CD14-positive monocyte (primary cell): ENCODE data around the gene HORMAD2. TPM values are rescaled to one million over a fixed set of nuclear protein-coding genes. Genes with fewer than 3 reads are reported as not detected.
A peak's percentile ranks its signal among the peaks of the same experiment; 100 is the strongest.

ENCODE experiments used
- DNase-seq, 3 donors: peaks; one replicate each; pipeline ENCODE4 v3.0.0-alpha.2; 2011 to 2022
- H2AFZ ChIP-seq: 2 replicates; pipeline ENCODE4 v1.6.0; 2012; ENCODE audit warnings: mild to moderate bottlenecking, low read depth, low read length, inconsistent platforms; ENCODE audit not compliant: insufficient read depth, poor library complexity, severe bottlenecking
- H3K27ac ChIP-seq, 2 donors: 1 replicate in 1 of 2; 2 replicates in 1 of 2; pipeline ENCODE4 v1.5.1; 2012 to 2013; ENCODE audit warnings: low read length in 2 of 2, control low read depth in 1 of 2, inconsistent platforms in 1 of 2, low read depth in 1 of 2, mild to moderate bottlenecking in 1 of 2
- H3K27me3 ChIP-seq, 2 donors: one replicate each; pipeline versions ENCODE4 v1.6.0 to v1.6.1; 2011 to 2013; ENCODE audit warnings: low read length in 2 of 2; ENCODE audit not compliant: control insufficient read depth in 2 of 2, insufficient read depth in 2 of 2
- H3K36me3 ChIP-seq, 2 donors: replicated peaks in 1 of 2; 1 replicate in 1 of 2; 2 replicates in 1 of 2; pipeline versions ENCODE4 v1.5.1 to v1.6.1; 2012 to 2013; ENCODE audit warnings: low read length in 2 of 2, control low read depth in 1 of 2, inconsistent platforms in 1 of 2, mild to moderate bottlenecking in 1 of 2; ENCODE audit not compliant: insufficient read depth in 2 of 2, control insufficient read depth in 1 of 2
- H3K4me1 ChIP-seq, 2 donors: 1 replicate in 1 of 2; 2 replicates in 1 of 2; pipeline versions ENCODE4 v1.5.1 to v1.6.1; 2012 to 2013; ENCODE audit warnings: low read length in 2 of 2, control low read depth in 1 of 2, inconsistent platforms in 1 of 2, mild to moderate bottlenecking in 1 of 2, moderate library complexity in 1 of 2; ENCODE audit not compliant: insufficient read depth in 2 of 2, control insufficient read depth in 1 of 2
- H3K4me2 ChIP-seq: replicated peaks from 2 replicates; pipeline ENCODE3; 2012; ENCODE audit warnings: low read length, moderate library complexity, mild to moderate bottlenecking; ENCODE audit not compliant: poor library complexity, severe bottlenecking; ENCODE audit errors: extremely low read depth
- H3K4me3 ChIP-seq, 3 experiments: fragments of 200-600 bp in 1 of 3; sonication (generic) in 1 of 3; replicated peaks in 1 of 3; 1 replicate in 2 of 3; 2 replicates in 1 of 3; pipeline ENCODE4 v1.5.1; 2011 to 2013; ENCODE audit warnings: low read length in 3 of 3, mild to moderate bottlenecking in 3 of 3, control low read depth in 2 of 3, low read depth in 2 of 3, inconsistent platforms in 1 of 3, moderate library complexity in 1 of 3
- H3K79me2 ChIP-seq: 2 replicates; pipeline ENCODE4 v1.6.0; 2012; ENCODE audit warnings: mild to moderate bottlenecking, control low read depth, inconsistent platforms, low read length, moderate library complexity; ENCODE audit not compliant: insufficient read depth
- H3K9ac ChIP-seq: 2 replicates; pipeline ENCODE4 v1.6.0; 2017; ENCODE audit warnings: low read length, mild to moderate bottlenecking; ENCODE audit not compliant: insufficient read depth, poor library complexity, severe bottlenecking
- H3K9me3 ChIP-seq, 2 donors: replicated peaks in 1 of 2; 1 replicate in 1 of 2; 2 replicates in 1 of 2; pipeline versions ENCODE4 v1.5.1 to v1.6.1; 2012 to 2013; ENCODE audit warnings: low read length in 2 of 2, control low read depth in 1 of 2; ENCODE audit not compliant: control insufficient read depth in 1 of 2, insufficient read depth in 1 of 2
- H4K20me1 ChIP-seq: 2 replicates; pipeline ENCODE4 v1.6.0; 2012; ENCODE audit warnings: mild to moderate bottlenecking, low read length, control low read depth, moderate library complexity; ENCODE audit not compliant: insufficient read depth
- H3K27ac Mint-ChIP-seq, 7 donors: one replicate each; pipeline ENCODE4 v1.8.0; 2020; ENCODE audit warnings: mild to moderate bottlenecking in 7 of 7, mixed read lengths in 7 of 7, moderate library complexity in 6 of 7, inconsistent platforms in 2 of 7
- H3K27me3 Mint-ChIP-seq, 3 donors: one replicate each; pipeline ENCODE4 v1.8.0; 2021 to 2022; ENCODE audit warnings: low read depth in 3 of 3, mild to moderate bottlenecking in 3 of 3, mixed read lengths in 3 of 3, moderate library complexity in 3 of 3, inconsistent platforms in 1 of 3
- H3K36me3 Mint-ChIP-seq, 2 donors: one replicate each; pipeline ENCODE4 v1.8.0; 2020; ENCODE audit warnings: mixed read lengths in 2 of 2, inconsistent platforms in 1 of 2, mild to moderate bottlenecking in 1 of 2
- H3K4me1 Mint-ChIP-seq: one replicate; pipeline ENCODE4 v1.8.0; 2020; ENCODE audit warnings: mild to moderate bottlenecking, mixed read lengths
- H3K4me3 Mint-ChIP-seq, 2 donors: one replicate each; pipeline ENCODE4 v1.8.0; 2020; ENCODE audit warnings: mild to moderate bottlenecking in 2 of 2, mixed read lengths in 2 of 2, moderate library complexity in 1 of 2
- H3K9me3 Mint-ChIP-seq, 7 donors: one replicate each; pipeline ENCODE4 v1.8.0; 2020 to 2022; ENCODE audit warnings: mixed read lengths in 7 of 7, mild to moderate bottlenecking in 6 of 7, moderate library complexity in 6 of 7, inconsistent platforms in 2 of 7
- WGBS: methylation state at CpG from one replicate; pipeline ENCODE4 v1.1.5; 2013; ENCODE audit warnings: missing lambda C conversion rate; ENCODE audit not compliant: insufficient coverage; 5-methylcytosine and 5-hydroxymethylcytosine counted together
- intact Hi-C, 2 donors: fragments of 100-400 bp; cut with micrococcal nuclease; formaldehyde crosslinking; loops; one replicate each; pipeline versions ENCODE4 v1.15.0 to v1.15.1; 2023
- polyA plus RNA-seq, 3 donors: library from polyadenylated mRNA; depleted of rRNA in 1 of 3; unstranded in 2 of 3; stranded (reverse) in 1 of 3; fragments of 300-500 nt in 2 of 3; fragments of >200 nt in 1 of 3; fragmentation: Illumina TruSeq in 2 of 3; gene quantifications; 1 replicate in 2 of 3; 2 replicates in 1 of 3; pipeline ENCODE4 v1.2.3, GENCODE V29; 2012 to 2021
- TF ChIP-seq, protein P1 (sequence below): fragments of 200-600 bp; IDR thresholded peaks from one replicate; pipeline ENCODE4 v1.8.0; 2022; ENCODE audit warnings: antibody characterized with exemption, mild to moderate bottlenecking

The HORMAD2 gene
- polyA plus RNA-seq, 3 donors = not detected

- Mint-ChIP-seq H3K36me3 (no peaks in the 10 kb centered on the region), H3K27ac (peak overlapping the region in 1 of 7 donors; percentile 27), H3K4me3 (no peak overlapping the region), H3K27me3 (peaks cover 1 to 4% (median 4%) of the 10 kb centered on the region in 3 donors), H3K4me1 (peaks cover 29% of the 10 kb centered on the region), H3K9me3 (no peaks in the 10 kb centered on the region)
- no peak for DNase-seq
- Histone ChIP-seq H3K36me3 (no peaks in the 10 kb centered on the region), H2AFZ (no peak overlapping the region), H3K9ac (no peak overlapping the region), H3K27me3 (no peaks in the 10 kb centered on the region), H3K4me2 (no peak overlapping the region), H3K27ac (no peak overlapping the region), H3K9me3 (no peaks in the 10 kb centered on the region), H3K4me1 (peaks cover 8 to 17% of the 10 kb centered on the region in 2 donors), H3K79me2 (no peaks in the 10 kb centered on the region), H3K4me3 (no peak overlapping the region), H4K20me1 (no peaks in the 10 kb centered on the region)
- TF ChIP-seq, protein P1, sequence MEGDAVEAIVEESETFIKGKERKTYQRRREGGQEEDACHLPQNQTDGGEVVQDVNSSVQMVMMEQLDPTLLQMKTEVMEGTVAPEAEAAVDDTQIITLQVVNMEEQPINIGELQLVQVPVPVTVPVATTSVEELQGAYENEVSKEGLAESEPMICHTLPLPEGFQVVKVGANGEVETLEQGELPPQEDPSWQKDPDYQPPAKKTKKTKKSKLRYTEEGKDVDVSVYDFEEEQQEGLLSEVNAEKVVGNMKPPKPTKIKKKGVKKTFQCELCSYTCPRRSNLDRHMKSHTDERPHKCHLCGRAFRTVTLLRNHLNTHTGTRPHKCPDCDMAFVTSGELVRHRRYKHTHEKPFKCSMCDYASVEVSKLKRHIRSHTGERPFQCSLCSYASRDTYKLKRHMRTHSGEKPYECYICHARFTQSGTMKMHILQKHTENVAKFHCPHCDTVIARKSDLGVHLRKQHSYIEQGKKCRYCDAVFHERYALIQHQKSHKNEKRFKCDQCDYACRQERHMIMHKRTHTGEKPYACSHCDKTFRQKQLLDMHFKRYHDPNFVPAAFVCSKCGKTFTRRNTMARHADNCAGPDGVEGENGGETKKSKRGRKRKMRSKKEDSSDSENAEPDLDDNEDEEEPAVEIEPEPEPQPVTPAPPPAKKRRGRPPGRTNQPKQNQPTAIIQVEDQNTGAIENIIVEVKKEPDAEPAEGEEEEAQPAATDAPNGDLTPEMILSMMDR = no peak
- intact Hi-C loops = no loop called here
These were observed 106.8 kb downstream of the HORMAD2 start for GRCh38 chr22:30187094-30187493.

DNA sequence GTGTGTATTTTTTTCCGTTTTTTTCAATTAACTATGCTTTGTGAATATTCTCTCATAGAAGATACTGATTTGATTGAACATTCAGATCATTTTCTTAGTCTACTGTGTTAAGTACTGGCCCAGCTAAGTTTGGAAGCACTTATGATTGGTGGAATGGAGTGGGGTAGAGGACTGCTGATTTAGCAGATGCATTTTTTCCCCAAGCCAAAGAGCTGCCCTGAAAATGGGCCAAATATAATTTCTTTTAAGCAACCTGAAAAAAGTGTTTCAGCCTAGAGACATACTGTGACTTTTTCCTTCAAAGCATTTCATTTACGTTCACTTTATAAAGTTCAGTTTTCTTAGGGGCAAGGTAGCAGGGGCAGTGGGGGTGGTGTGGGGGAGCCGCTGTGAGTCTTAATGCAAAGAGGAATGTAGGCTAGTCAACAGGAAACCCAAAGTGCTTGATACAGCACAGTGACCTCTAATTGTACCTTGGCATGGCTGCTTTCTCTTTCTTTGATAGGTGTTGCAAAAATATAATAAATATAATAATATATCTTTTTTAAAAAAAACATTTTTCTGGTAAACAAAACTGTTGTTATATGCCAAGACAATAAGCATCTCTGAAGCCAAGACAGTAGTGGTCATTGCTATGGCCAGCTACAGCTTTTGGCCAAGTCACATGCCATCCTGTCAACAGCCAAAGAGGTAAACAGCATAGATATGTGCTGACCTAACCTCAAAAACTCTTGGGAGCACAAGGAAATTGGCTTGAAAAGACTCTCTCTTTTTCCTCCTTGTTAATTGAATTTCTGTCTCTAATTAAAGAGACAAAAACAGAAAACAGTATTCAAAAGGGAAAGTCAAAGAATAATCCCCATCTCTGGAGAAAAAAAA, 107.5 kb downstream of the HORMAD2 start:
- Histone ChIP-seq H4K20me1 (no peaks in the 10 kb centered on the region), H3K27ac (no peak overlapping the region), H3K79me2 (no peaks in the 10 kb centered on the region), H3K4me2 (no peak overlapping the region), H3K9ac (no peak overlapping the region), H3K36me3 (no peaks in the 10 kb centered on the region), H3K4me3 (no peak overlapping the region), H2AFZ (no peak overlapping the region), H3K27me3 (no peaks in the 10 kb centered on the region), H3K9me3 (no peaks in the 10 kb centered on the region), H3K4me1 (peaks cover 15 to 23% of the 10 kb centered on the region in 2 donors)
- DNase-seq = no peak
- peaks cover 1 to 4% (median 4%) of the 10 kb centered on the region in 3 donors for H3K27me3 Mint-ChIP-seq
- peaks cover 36% of the 10 kb centered on the region for H3K4me1 Mint-ChIP-seq
- intact Hi-C loops = no loop called here
- H3K9me3 Mint-ChIP-seq = no peaks in the 10 kb centered on the region
- no peak overlapping the region for H3K4me3 Mint-ChIP-seq
- 80% methylated on average over 1 of the region's 3 CpGs for WGBS
- peaks cover 0 to 2% of the 10 kb centered on the region in 2 donors for H3K36me3 Mint-ChIP-seq
- TF ChIP-seq, protein P1 = no peak
- peak overlapping the region in 1 of 7 donors; percentile 27 for H3K27ac Mint-ChIP-seq
